NB4 (cell line): ENCODE data around the gene SMIM38.
"Not testable (repeated sequence)": the region's sequence is repeated elsewhere in the genome, so short reads cannot be mapped to it uniquely, and the experiment has no call there.

Source experiments
- DNase-seq: peaks from one replicate; pipeline ENCODE4 v3.0.0; 2010; ENCODE audit warnings: low read depth
- H3K4me3 ChIP-seq: one replicate; pipeline ENCODE4 v1.5.1; 2011; ENCODE audit warnings: mild to moderate bottlenecking, low read depth, low read length, moderate library complexity
- MAX ChIP-seq: IDR thresholded peaks from 2 replicates; pipeline ENCODE4 v1.6.1; 2011; ENCODE audit warnings: low read depth, low read length
- MYC ChIP-seq: IDR thresholded peaks from 2 replicates; pipeline ENCODE4 v1.6.1; 2011; ENCODE audit warnings: low read depth, low read length
- POLR2A ChIP-seq: IDR thresholded peaks from 2 replicates; pipeline ENCODE4 v1.6.1; 2011; ENCODE audit warnings: mild to moderate bottlenecking; ENCODE audit not compliant: insufficient read length; ENCODE audit errors: extremely low read depth
- TF ChIP-seq, protein P1 (sequence below): IDR thresholded peaks from one replicate; pipeline ENCODE4 v1.5.1; 2012; ENCODE audit warnings: low read depth, low read length

The SMIM38 gene

GRCh38 chr11:69129647-69130046 lies 26.1 kb upstream of the SMIM38 start:
- TF ChIP-seq, protein P1, sequence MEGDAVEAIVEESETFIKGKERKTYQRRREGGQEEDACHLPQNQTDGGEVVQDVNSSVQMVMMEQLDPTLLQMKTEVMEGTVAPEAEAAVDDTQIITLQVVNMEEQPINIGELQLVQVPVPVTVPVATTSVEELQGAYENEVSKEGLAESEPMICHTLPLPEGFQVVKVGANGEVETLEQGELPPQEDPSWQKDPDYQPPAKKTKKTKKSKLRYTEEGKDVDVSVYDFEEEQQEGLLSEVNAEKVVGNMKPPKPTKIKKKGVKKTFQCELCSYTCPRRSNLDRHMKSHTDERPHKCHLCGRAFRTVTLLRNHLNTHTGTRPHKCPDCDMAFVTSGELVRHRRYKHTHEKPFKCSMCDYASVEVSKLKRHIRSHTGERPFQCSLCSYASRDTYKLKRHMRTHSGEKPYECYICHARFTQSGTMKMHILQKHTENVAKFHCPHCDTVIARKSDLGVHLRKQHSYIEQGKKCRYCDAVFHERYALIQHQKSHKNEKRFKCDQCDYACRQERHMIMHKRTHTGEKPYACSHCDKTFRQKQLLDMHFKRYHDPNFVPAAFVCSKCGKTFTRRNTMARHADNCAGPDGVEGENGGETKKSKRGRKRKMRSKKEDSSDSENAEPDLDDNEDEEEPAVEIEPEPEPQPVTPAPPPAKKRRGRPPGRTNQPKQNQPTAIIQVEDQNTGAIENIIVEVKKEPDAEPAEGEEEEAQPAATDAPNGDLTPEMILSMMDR, result no peak
- TF ChIP-seq MYC, result no peak
- TF ChIP-seq MAX, result no peak
- TF ChIP-seq POLR2A, result no peak
- DNase-seq, result no peak

GRCh38 chr11:69130654-69131053 lies 25.1 kb upstream of the SMIM38 start:
- no peak for TF ChIP-seq MYC
- DNase-seq, result no peak
- H3K4me3 ChIP-seq, result no peak overlapping the region

More at GRCh38 chr11:69129647-69130046, 26.1 kb upstream of the SMIM38 start:
- H3K4me3 ChIP-seq, result no peak overlapping the region

DNA sequence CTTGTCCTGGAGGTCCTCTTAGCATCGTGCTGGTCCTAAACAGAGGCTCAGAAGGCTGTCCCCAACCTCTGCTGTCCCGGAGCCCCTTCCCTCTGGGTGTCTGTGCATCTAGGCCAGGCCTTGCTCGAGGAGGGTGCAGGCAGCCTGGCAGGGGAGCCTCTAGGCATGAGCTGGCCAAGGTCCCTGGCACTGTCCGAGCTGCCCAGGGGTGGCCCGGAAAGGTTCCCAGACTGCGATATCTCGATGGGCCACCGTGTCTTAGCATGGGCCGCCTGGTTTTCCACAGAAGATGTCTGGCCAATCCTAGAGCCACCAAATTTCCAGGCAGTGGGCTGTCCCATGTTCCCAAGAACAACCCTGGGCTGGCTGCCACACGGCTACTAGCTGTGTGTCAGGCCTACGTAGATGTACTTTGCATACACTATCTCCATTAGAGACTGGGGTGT lies 24.6 kb upstream of the SMIM38 start:
- DNase-seq, result no peak
- TF ChIP-seq MAX (no peak), MYC (no peak), POLR2A (no peak)
- TF ChIP-seq, protein P1, result no peak
- no peak overlapping the region for H3K4me3 ChIP-seq

DNA sequence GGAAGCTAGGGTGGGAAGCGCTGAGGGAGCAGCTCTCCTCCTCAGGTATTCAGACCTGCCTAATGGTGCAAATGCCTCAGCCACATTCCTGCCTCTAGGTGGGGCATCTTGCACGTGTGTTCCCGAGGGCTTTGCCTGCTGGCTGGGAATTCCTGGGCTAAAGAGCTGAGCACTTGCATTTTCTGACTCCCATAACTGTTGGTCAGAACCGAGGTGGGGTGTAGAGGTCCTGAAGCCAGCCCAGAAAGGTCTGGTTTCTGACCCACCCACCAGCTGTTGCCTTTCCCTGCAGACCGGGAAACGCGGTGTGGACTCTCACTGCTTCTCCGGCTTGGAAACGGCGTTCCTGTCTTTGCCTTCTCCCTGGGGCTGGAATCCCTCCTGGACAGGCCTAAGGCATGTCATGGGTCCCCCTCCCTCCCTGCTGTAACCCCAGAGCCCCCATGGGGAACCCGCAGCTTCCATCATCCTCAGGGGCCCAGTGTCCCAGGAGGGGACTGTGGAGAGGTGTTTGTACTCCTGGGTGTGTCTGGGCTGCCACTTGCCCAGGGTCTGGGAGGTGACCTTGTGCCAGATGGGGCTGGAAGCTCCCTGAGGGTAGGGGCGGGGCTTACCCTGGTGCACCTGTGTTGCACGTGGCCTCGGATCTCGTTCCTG lies 24.0 kb upstream of the SMIM38 start:
- H3K4me3 ChIP-seq, result no peak overlapping the region
- DNase-seq, result no peak
- TF ChIP-seq MYC (no peak), POLR2A (no peak)
- TF ChIP-seq, protein P1, result no peak

DNA sequence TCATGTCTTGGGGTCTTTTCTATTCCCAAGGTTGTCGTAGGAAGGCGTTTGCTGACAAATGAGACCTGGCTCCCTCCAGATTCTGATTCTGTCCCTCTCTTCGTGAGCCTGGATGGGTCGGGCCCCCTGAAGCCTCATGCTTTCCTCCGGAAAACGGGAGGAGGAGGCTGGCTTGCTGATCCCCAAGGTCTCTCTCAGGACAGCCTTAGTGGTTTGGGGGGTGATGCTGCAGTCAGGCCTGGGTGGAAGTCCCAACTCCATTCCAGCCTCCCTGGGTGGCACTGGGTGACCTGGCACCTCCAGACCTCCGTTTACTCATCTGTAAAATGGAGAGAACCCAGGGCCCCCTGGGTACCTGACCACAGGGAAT lies 23.4 kb upstream of the SMIM38 start:
- TF ChIP-seq POLR2A (no peak), MAX (no peak), MYC (no peak)
- TF ChIP-seq, protein P1, result no peak
- no peak overlapping the region for H3K4me3 ChIP-seq
- DNase-seq, result no peak

GRCh38 chr11:69133251-69133650 lies 22.5 kb upstream of the SMIM38 start:
- DNase-seq, result no peak
- TF ChIP-seq MAX (no peak), POLR2A (no peak), MYC (no peak)
- TF ChIP-seq, protein P1, result no peak

DNA sequence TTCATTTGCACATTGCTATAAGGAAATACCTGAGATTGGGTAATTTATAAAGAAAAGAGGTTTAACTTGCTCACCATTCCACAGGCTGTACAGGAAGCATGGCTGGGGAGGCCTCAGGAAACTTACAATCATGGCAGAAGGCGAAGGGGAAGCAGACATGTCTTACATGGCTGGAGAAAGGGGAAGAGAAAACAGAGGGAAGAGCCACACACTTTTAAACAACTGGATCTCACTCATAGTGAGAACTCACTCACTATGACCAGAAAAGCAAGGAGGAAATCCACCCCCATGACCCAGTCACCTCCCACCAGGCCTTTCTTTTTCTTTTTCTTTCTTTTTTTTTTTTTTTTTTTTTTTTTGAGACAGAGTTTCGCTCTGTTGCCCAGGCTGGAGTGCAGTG lies 21.6 kb upstream of the SMIM38 start:
- not testable (repeated sequence) for DNase-seq, H3K4me3 ChIP-seq

More at GRCh38 chr11:69133251-69133650, 22.5 kb upstream of the SMIM38 start:
- no peak overlapping the region for H3K4me3 ChIP-seq
